A673 (cell line): ENCODE measurements around the gene CPXM2. TPM values are rescaled to one million over a fixed set of nuclear protein-coding genes. Genes with fewer than 3 reads are reported as not detected.

Experiments
- BruUV-seq: library from RNA; stranded (reverse); fragments of 400-500 nt; replicated peaks from 2 replicates; lab custom pipeline; 2021; lab: Mats Ljungman, UMichigan
- CTCF ChIA-PET: fragments of 300-600 bp; sonication (Branson Sonifier 250); formaldehyde crosslinking; loops from one replicate; lab custom pipeline; 2022; ENCODE audit warnings: antibody characterized with exemption; lab: Charles Lee
- POLR2A ChIA-PET: fragments of 300-600 bp; sonication (Branson Sonifier 250); formaldehyde crosslinking; loops from one replicate; lab custom pipeline; 2022; ENCODE audit warnings: antibody characterized with exemption; ENCODE audit not compliant: low non-redundant PET; lab: Charles Lee
- DNase-seq: peaks from one replicate; pipeline ENCODE4 v3.0.0-alpha.2; 2015; ENCODE audit warnings: low spot score
- H3K27ac ChIP-seq: fragments of 200-600 bp; sonication (generic); 2 replicates; pipeline ENCODE4 v1.5.1; 2016; ENCODE audit warnings: mixed run types, low read depth, mild to moderate bottlenecking, mixed read lengths, antibody characterized with exemption, low read length; ENCODE audit not compliant: poor library complexity, severe bottlenecking
- H3K27me3 ChIP-seq: fragments of 200-600 bp; sonication (generic); replicated peaks from 2 replicates; pipeline ENCODE4 v1.6.1; 2017; ENCODE audit warnings: mixed run types, low read depth, mild to moderate bottlenecking, mixed read lengths, antibody characterized with exemption, low read length; ENCODE audit not compliant: insufficient read depth, poor library complexity
- H3K36me3 ChIP-seq: fragments of 200-600 bp; sonication (generic); 2 replicates; pipeline ENCODE4 v1.6.1; 2016; ENCODE audit warnings: mixed run types, mild to moderate bottlenecking, mixed read lengths, antibody characterized with exemption, low read length; ENCODE audit not compliant: insufficient read depth, poor library complexity, severe bottlenecking
- H3K4me1 ChIP-seq: fragments of 200-600 bp; sonication (generic); 2 replicates; pipeline ENCODE4 v1.6.1; 2017; ENCODE audit warnings: mixed run types, mild to moderate bottlenecking, mixed read lengths, antibody characterized with exemption, low read length; ENCODE audit not compliant: insufficient read depth, poor library complexity, severe bottlenecking
- H3K4me3 ChIP-seq: fragments of 200-600 bp; sonication (generic); 2 replicates; pipeline ENCODE4 v1.5.1; 2016; ENCODE audit warnings: low read depth, mixed run types, mild to moderate bottlenecking, mixed read lengths, low read length; ENCODE audit not compliant: poor library complexity, severe bottlenecking
- H3K9me3 ChIP-seq: fragments of 200-600 bp; sonication (generic); 2 replicates; pipeline ENCODE4 v1.6.1; 2016; ENCODE audit warnings: mixed run types, low read depth, mild to moderate bottlenecking, mixed read lengths, antibody characterized with exemption, low read length; ENCODE audit not compliant: poor library complexity, severe bottlenecking
- CTCF ChIP-seq: fragments of 300-800, 200-600 bp; sonication (generic); conservative IDR thresholded peaks from 2 replicates; pipeline ENCODE4 v1.5.1; 2017; ENCODE audit warnings: low read depth, mild to moderate bottlenecking, antibody characterized with exemption, low read length, moderate library complexity, mixed read lengths
- EZH2 ChIP-seq: fragments of 200-600 bp; sonication (generic); IDR thresholded peaks from 2 replicates; pipeline ENCODE4 v1.6.1; 2017; ENCODE audit warnings: borderline replicate concordance, low read depth, mild to moderate bottlenecking, mixed read lengths, antibody characterized with exemption, low read length; ENCODE audit not compliant: poor library complexity, severe bottlenecking
- intact Hi-C: fragments of 100-400 bp; cut with micrococcal nuclease; formaldehyde crosslinking; loops from one replicate; pipeline ENCODE4 v1.10.0; 2022; ENCODE audit not compliant: unreplicated experiment
- total RNA-seq: library from RNA; stranded (reverse); gene quantifications from 2 replicates; pipeline ENCODE4 v1.2.3, GENCODE V29; 2021

The CPXM2 gene
- total RNA-seq, 1 experiment from 2014 or later = not detected

DNA sequence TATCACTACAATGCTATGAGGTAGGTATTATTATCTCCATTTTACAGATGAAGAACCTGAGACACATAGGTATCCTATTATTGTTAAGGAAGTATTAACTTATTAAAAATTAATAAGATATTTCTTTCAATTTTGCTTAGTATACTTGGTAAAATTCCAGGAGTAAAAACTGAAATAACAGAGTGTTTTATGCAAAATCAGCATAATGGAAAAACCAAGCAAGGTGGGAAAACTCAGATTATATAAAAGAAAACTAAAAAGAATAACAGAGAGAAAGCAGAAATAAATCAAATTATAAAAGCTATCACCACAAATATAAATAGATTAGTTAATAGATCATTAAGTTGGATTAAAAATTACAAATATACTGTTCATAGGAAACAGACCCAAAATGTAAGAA is 82.0 kb downstream of the CPXM2 start:
- ChIA-PET CTCF (no interaction called here), POLR2A (no interaction called here)
- no TSS peak for BruUV-seq

DNA sequence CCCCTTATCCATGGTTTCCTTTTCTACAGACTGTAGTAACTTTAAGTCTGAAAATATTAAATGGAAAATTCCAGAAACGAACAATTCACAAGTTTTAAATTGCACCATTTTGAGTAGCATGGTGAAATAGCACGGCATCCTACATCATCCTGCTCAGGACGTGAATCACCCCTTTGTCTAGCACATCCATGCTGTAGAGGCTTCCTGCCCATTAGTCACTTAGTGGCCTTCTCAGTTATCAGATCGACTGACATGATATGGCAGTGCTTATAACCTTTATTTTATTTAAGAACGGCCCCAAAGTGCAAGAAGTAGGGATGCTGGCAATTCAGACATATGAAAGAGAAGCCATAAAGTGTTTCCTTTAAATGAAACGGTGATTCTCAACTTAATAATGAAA is 82.7 kb downstream of the CPXM2 start:
- H3K4me1 ChIP-seq = no peaks in the 10 kb centered on the region
- H3K27ac ChIP-seq = no peak overlapping the region
- no peak for DNase-seq
- intact Hi-C loops = no loop called here
- BruUV-seq = no TSS peak
- H3K36me3 ChIP-seq = no peaks in the 10 kb centered on the region
- H3K9me3 ChIP-seq = no peaks in the 10 kb centered on the region
- ChIA-PET CTCF (no interaction called here), POLR2A (no interaction called here)
- H3K4me3 ChIP-seq = no peak overlapping the region
- TF ChIP-seq EZH2 (no peak), CTCF (no peak)
- peaks cover 57% of the 10 kb centered on the region for H3K27me3 ChIP-seq

More for the DNA sequence above, 82.0 kb downstream of the CPXM2 start:
- intact Hi-C loops = no loop called here
- Histone ChIP-seq H3K36me3 (no peaks in the 10 kb centered on the region), H3K9me3 (no peaks in the 10 kb centered on the region), H3K27ac (no peak overlapping the region), H3K4me3 (no peak overlapping the region), H3K4me1 (no peaks in the 10 kb centered on the region), H3K27me3 (peaks cover 50% of the 10 kb centered on the region)
- no peak for TF ChIP-seq CTCF
- TF ChIP-seq EZH2 = no peak
- DNase-seq = no peak

- TF ChIP-seq CTCF = no peak
- TF ChIP-seq EZH2 = no peak
- no peak for DNase-seq
- ChIA-PET CTCF (no interaction called here), POLR2A (no interaction called here)
- Histone ChIP-seq H3K4me3 (no peak overlapping the region), H3K36me3 (no peaks in the 10 kb centered on the region), H3K27me3 (peaks cover 58% of the 10 kb centered on the region), H3K4me1 (no peaks in the 10 kb centered on the region), H3K9me3 (no peaks in the 10 kb centered on the region), H3K27ac (no peak overlapping the region)
- BruUV-seq = no TSS peak
- intact Hi-C loops = no loop called here
These were observed 83.3 kb downstream of the CPXM2 start for GRCh38 chr10:123808286-123808685.
